Gastroesophageal sphincter (tissue), 4 donors: ENCODE results near the gene MINDY4. TPM values are rescaled to one million over a fixed set of nuclear protein-coding genes. Genes with fewer than 3 reads are reported as not detected.

ENCODE experiments used
- ATAC-seq: fragments of 150-250 bp; one replicate; pipeline ENCODE4 v1.9.1; 2016; ENCODE audit warnings: mild to moderate bottlenecking, moderate library complexity
- H3K27ac ChIP-seq, 4 donors: fragments of 200-600 bp; sonication (generic) in 3 of 4; 1 replicate in 3 of 4; 2 replicates in 1 of 4; pipeline ENCODE4 v1.5.1; 2016 to 2019
- H3K27me3 ChIP-seq: fragments of 200-600 bp; sonication (generic); one replicate; pipeline ENCODE4 v1.5.1; 2019
- H3K36me3 ChIP-seq, 2 donors: fragments of 200-600 bp; sonication (generic); one replicate each; pipeline ENCODE4 v1.5.1; 2019; ENCODE audit warnings: control low read depth in 1 of 2
- H3K4me1 ChIP-seq, 3 donors: fragments of 200-600 bp; sonication (generic); 1 replicate in 2 of 3; 2 replicates in 1 of 3; pipeline ENCODE4 v1.5.1; 2016 to 2019; ENCODE audit warnings: control low read depth in 2 of 3
- H3K4me3 ChIP-seq, 2 donors: fragments of 200-600 bp; sonication (generic); one replicate each; pipeline ENCODE4 v1.5.1; 2019; ENCODE audit warnings: mild to moderate bottlenecking in 1 of 2, moderate library complexity in 1 of 2
- H3K9me3 ChIP-seq, 3 donors: fragments of 200-600 bp; sonication (generic); one replicate each; pipeline ENCODE4 v1.5.1; 2017 to 2019; ENCODE audit warnings: control low read depth in 2 of 3
- CTCF ChIP-seq, 4 experiments: fragments of 200-600 bp in 2 of 4; fragments of 450-650 bp in 2 of 4; sonication (generic) in 1 of 4; IDR thresholded peaks; one replicate each; pipeline ENCODE4 v1.5.1; 2017 to 2019; ENCODE audit warnings: antibody characterized with exemption in 4 of 4, mild to moderate bottlenecking in 2 of 4, moderate library complexity in 2 of 4
- EP300 ChIP-seq: sonication (generic); formaldehyde crosslinking; IDR thresholded peaks from one replicate; pipeline ENCODE4 v1.6.1; 2017; ENCODE audit warnings: antibody characterized with exemption, mild to moderate bottlenecking
- POLR2A ChIP-seq, 2 donors: fragments of 450-650 bp; IDR thresholded peaks; one replicate each; pipeline ENCODE4 v1.6.1; 2017; ENCODE audit warnings: antibody characterized with exemption in 2 of 2, mild to moderate bottlenecking in 2 of 2, moderate library complexity in 1 of 2
- POLR2AphosphoS5 ChIP-seq: sonication (generic); formaldehyde crosslinking; IDR thresholded peaks from one replicate; pipeline ENCODE4 v1.6.1; 2017; ENCODE audit warnings: antibody characterized with exemption
- WGBS, 2 donors: methylation state at CpG; one replicate each; pipeline ENCODE4 v1.1.5; 2018; ENCODE audit warnings: low coverage in 1 of 2; 5-methylcytosine and 5-hydroxymethylcytosine counted together
- total RNA-seq, 4 donors: library from RNA; depleted of rRNA; stranded (reverse); fragments of >200 nt; gene quantifications; one replicate each; pipeline ENCODE4 v1.1.0, GENCODE V29; 2016

MINDY4 gene
- total RNA-seq, 4 donors from 2014 or later = 5.6 to 31.8 (median 20.4) TPM

- H3K4me1 ChIP-seq = peaks cover 0 to 90% (median 49%) of the 10 kb centered on the region in 3 donors
- peak overlapping the region in 1 of 2 donors; percentile 13 for H3K4me3 ChIP-seq
- WGBS, 2 donors = 100% methylated on average over 1 of the region's 4 CpGs; no CpG with 5 or more reads in 1 of the 2 donors
Measured at GRCh38 chr7:30918676-30919075, 147.5 kb downstream of the MINDY4 start.

GRCh38 chr7:30920021-30920583, 148.9 kb downstream of the MINDY4 start:
- ATAC-seq = no peak
- 13 to 66% methylated on average over 3 to 4 of the region's 11 CpGs for WGBS, 2 donors
- peaks cover 0 to 76% (median 48%) of the 10 kb centered on the region in 3 donors for H3K4me1 ChIP-seq

More at GRCh38 chr7:30918676-30919075, 147.5 kb downstream of the MINDY4 start:
- peaks cover 0 to 21% of the 10 kb centered on the region in 2 donors for H3K36me3 ChIP-seq
- no peaks in the 10 kb centered on the region for H3K27me3 ChIP-seq
- TF ChIP-seq EP300 = no peak
- TF ChIP-seq POLR2A (IDR thresholded peaks at IDR 0.05) = no peak
- TF ChIP-seq CTCF (IDR thresholded peaks at IDR 0.05) = no peak
- TF ChIP-seq POLR2AphosphoS5 = peak; percentile 31
- no peaks in the 10 kb centered on the region for H3K9me3 ChIP-seq
- ATAC-seq = peak; percentile 39
- H3K27ac ChIP-seq = peak overlapping the region; percentile 16 to 91 (median 86)

GRCh38 chr7:30920584-30921539, 149.6 kb downstream of the MINDY4 start:
- 10 to 34% methylated on average over 2 to 8 of the region's 9 CpGs for WGBS, 2 donors
- Histone ChIP-seq H3K27ac (peak overlapping the region; percentile 43 to 88 (median 86)), H3K4me1 (peaks cover 0 to 68% (median 44%) of the 10 kb centered on the region in 3 donors)

More at GRCh38 chr7:30920021-30920583, 148.9 kb downstream of the MINDY4 start:
- H3K36me3 ChIP-seq = peaks cover 0 to 35% of the 10 kb centered on the region in 2 donors
- H3K27me3 ChIP-seq = no peaks in the 10 kb centered on the region
- peak overlapping the region; percentile 31 to 88 (median 86) for H3K27ac ChIP-seq
- H3K9me3 ChIP-seq = no peaks in the 10 kb centered on the region
- no peak for TF ChIP-seq POLR2A (IDR thresholded peaks at IDR 0.05)
- H3K4me3 ChIP-seq = no peak overlapping the region

GRCh38 chr7:30921540-30922401, 150.6 kb downstream of the MINDY4 start:
- peak overlapping the region; percentile 43 to 88 (median 86) for H3K27ac ChIP-seq
- H3K4me1 ChIP-seq = peaks cover 0 to 59% (median 39%) of the 10 kb centered on the region in 3 donors
- ATAC-seq = no peak
- whole genome bisulfite sequencing, 2 donors = 14 to 49% methylated on average over 1 to 3 of the region's 19 CpGs
- peaks cover 0 to under 1% (median 0%) of the 10 kb centered on the region in 3 donors for H3K9me3 ChIP-seq
- peaks cover 0 to 52% of the 10 kb centered on the region in 2 donors for H3K36me3 ChIP-seq
- no peaks in the 10 kb centered on the region for H3K27me3 ChIP-seq
- TF ChIP-seq POLR2AphosphoS5 = no peak
- no peak for TF ChIP-seq CTCF (IDR thresholded peaks at IDR 0.05)
- no peak for TF ChIP-seq EP300
- TF ChIP-seq POLR2A (IDR thresholded peaks at IDR 0.05) = no peak
- no peak overlapping the region for H3K4me3 ChIP-seq

More at GRCh38 chr7:30920584-30921539, 149.6 kb downstream of the MINDY4 start:
- Histone ChIP-seq H3K36me3 (peaks cover 0 to 43% of the 10 kb centered on the region in 2 donors), H3K4me3 (no peak overlapping the region), H3K27me3 (no peaks in the 10 kb centered on the region), H3K9me3 (no peaks in the 10 kb centered on the region)
- TF ChIP-seq POLR2A (IDR thresholded peaks at IDR 0.05) (no peak), POLR2AphosphoS5 (peak; percentile 15)
- peak; percentile 69 for ATAC-seq

GRCh38 chr7:30922596-30922995, 151.4 kb downstream of the MINDY4 start:
- Histone ChIP-seq H3K9me3 (peaks cover 0 to 8% (median 0%) of the 10 kb centered on the region in 3 donors), H3K4me3 (no peak overlapping the region), H3K4me1 (peaks cover 0 to 51% (median 32%) of the 10 kb centered on the region in 3 donors), H3K27ac (peak overlapping the region in 3 of 4 donors; percentile 85 to 88 (median 88)), H3K27me3 (no peaks in the 10 kb centered on the region), H3K36me3 (peaks cover 0 to 60% of the 10 kb centered on the region in 2 donors)
- TF ChIP-seq POLR2A (IDR thresholded peaks at IDR 0.05) = no peak
- no peak for TF ChIP-seq POLR2AphosphoS5
- no peak for TF ChIP-seq EP300
- TF ChIP-seq CTCF (IDR thresholded peaks at IDR 0.05) = no peak
- ATAC-seq = no peak
- 100% methylated on average over 1 of the region's 9 CpGs; no CpG with 5 or more reads in 1 of the 2 donors for WGBS, 2 donors
